ENCODE measurements around the gene DAGLB.
"Not testable (repeated sequence)": the region's sequence is repeated elsewhere in the genome, so short reads cannot be mapped to it uniquely, and the experiment has no call there.

DAGLB gene

GRCh38 chr7:6389728-6390127 lies 58.0 kb downstream of the DAGLB start:
- DNase-seq (ENCODE audit: low spot score), result no peak
- H3K27ac ChIP-seq, result no peak overlapping the region
- no peak for TF ChIP-seq CTCF (IDR thresholded peaks at IDR 0.05)
- H3K4me3 ChIP-seq, result no peak overlapping the region

GRCh38 chr7:6387734-6388294 lies 59.9 kb downstream of the DAGLB start:
- DNase-seq (ENCODE audit: low spot score), result no peak
- no peak overlapping the region for H3K27ac ChIP-seq
- no peak for TF ChIP-seq CTCF (IDR thresholded peaks at IDR 0.05)
- no peak overlapping the region for H3K4me3 ChIP-seq

GRCh38 chr7:6386779-6387178 lies 61.0 kb downstream of the DAGLB start:
- Histone ChIP-seq H3K4me3 (no peak overlapping the region), H3K27ac (no peak overlapping the region)
- TF ChIP-seq CTCF (IDR thresholded peaks at IDR 0.05), result no peak
- DNase-seq (ENCODE audit: low spot score), result no peak

GRCh38 chr7:6385909-6386560 lies 61.7 kb downstream of the DAGLB start:
- TF ChIP-seq CTCF (IDR thresholded peaks at IDR 0.05), result no peak
- DNase-seq (ENCODE audit: low spot score), result no peak
- Histone ChIP-seq H3K27ac (peak overlapping the region; percentile 46 to 59), H3K4me3 (no peak overlapping the region)

- H3K4me3 ChIP-seq, result no peak overlapping the region
- no peak for TF ChIP-seq CTCF (IDR thresholded peaks at IDR 0.05)
- H3K27ac ChIP-seq, result peak overlapping the region; percentile 46 to 59
- DNase-seq (ENCODE audit: low spot score), result no peak
Observed at GRCh38 chr7:6385110-6385781, 62.5 kb downstream of the DAGLB start.

GRCh38 chr7:6384327-6384726 lies 63.4 kb downstream of the DAGLB start:
- no peak for TF ChIP-seq CTCF (IDR thresholded peaks at IDR 0.05)
- DNase-seq (ENCODE audit: low spot score), result no peak
- H3K4me3 ChIP-seq, result peak overlapping the region; percentile 4
- peak overlapping the region; percentile 26 to 46 for H3K27ac ChIP-seq

- DNase-seq (ENCODE audit: low spot score), result no peak
- Histone ChIP-seq H3K4me3 (no peak overlapping the region), H3K27ac (peak overlapping the region; percentile 24 to 38)
- TF ChIP-seq CTCF (IDR thresholded peaks at IDR 0.05), result no peak
Observed at GRCh38 chr7:6382817-6383216, 64.9 kb downstream of the DAGLB start.

- H3K27ac ChIP-seq; DNase-seq (ENCODE audit: low spot score); H3K4me3 ChIP-seq: not testable (repeated sequence)
Observed at GRCh38 chr7:6381846-6382245, 65.9 kb downstream of the DAGLB start.

All from coronary artery (tissue), 2 donors.